ENCODE results near the gene HSP90AB1. TPM values are rescaled to one million over a fixed set of nuclear protein-coding genes. Genes with fewer than 3 reads are reported as not detected.

The HSP90AB1 gene
- total RNA-seq, 1 experiment from 2014 or later, result 967 TPM

GRCh38 chr6:44302856-44303255, 56.0 kb downstream of the HSP90AB1 start:
- peaks cover 2% of the 10 kb centered on the region; the same call in 1 of the 2 replicates for H3K36me3 ChIP-seq (ENCODE audit: control insufficient read depth, insufficient read depth, low read length)
- no TSS peak for BruUV-seq (replicated peaks)
- no peak for DNase-seq
- Mint-ChIP-seq H3K27me3 (ENCODE audit: insufficient read depth, unreplicated experiment) (no peaks in the 10 kb centered on the region), H3K36me3 (ENCODE audit: insufficient read depth, unreplicated experiment) (peaks cover 18% of the 10 kb centered on the region), H3K9me3 (ENCODE audit: unreplicated experiment) (no peaks in the 10 kb centered on the region), H3K4me1 (ENCODE audit: low read depth, unreplicated experiment) (peaks cover 7% of the 10 kb centered on the region), H3K4me3 (ENCODE audit: unreplicated experiment) (no peak overlapping the region), H3K27ac (ENCODE audit: unreplicated experiment) (no peak overlapping the region)
- intact Hi-C loops (cut with micrococcal nuclease; ENCODE audit: unreplicated experiment), result no loop called here
- H3K9me3 ChIP-seq, result no peaks in the 10 kb centered on the region
- no peak overlapping the region for H3K4me3 ChIP-seq (ENCODE audit: low read depth, low read length)
- no peaks in the 10 kb centered on the region for H3K27me3 ChIP-seq (replicated peaks; ENCODE audit: control insufficient read depth, insufficient read depth, low read length)
- no peak for TF ChIP-seq CTCF (IDR thresholded peaks at IDR 0.05; ENCODE audit: insufficient read depth in 1 of 2, low read depth in 1 of 2, low read length in 1 of 2, severe bottlenecking in 1 of 2, unreplicated experiment in 1 of 2)
- ChIA-PET POLR2A (no interaction called here), CTCF (no interaction called here)
- H3K4me1 ChIP-seq, result peaks cover 6% of the 10 kb centered on the region; the same call in 1 of the 2 replicates

Other genes with a start within 250 kb of the HSP90AB1 start
- gene MRPL14, start 119.6 kb upstream of the HSP90AB1 start, total RNA-seq (2022), result 87.6 and 92.2 TPM in 2 replicates
- 28.2 and 28.4 TPM in 2 replicates for gene TMEM63B, start 119.5 kb upstream of the HSP90AB1 start, total RNA-seq (2022)
- not detected in 2 replicates for gene CAPN11, start 88.3 kb upstream of the HSP90AB1 start, total RNA-seq (2022)
- gene MYMX, start 30.2 kb upstream of the HSP90AB1 start, total RNA-seq (2022), result not detected in 2 replicates
- gene SLC29A1, start 23.5 kb upstream of the HSP90AB1 start, total RNA-seq (2022), result 80.7 and 81.3 TPM in 2 replicates
- gene SLC35B2, start 10.4 kb downstream of the HSP90AB1 start, total RNA-seq (2022), result 44.6 and 44.8 TPM in 2 replicates
- gene NFKBIE, start 18.4 kb downstream of the HSP90AB1 start, total RNA-seq (2022), result 8.4 and 10.1 TPM in 2 replicates
- gene TMEM151B, start 23.3 kb downstream of the HSP90AB1 start, total RNA-seq (2022), result not detected in 2 replicates
- gene AARS2, start 66.2 kb downstream of the HSP90AB1 start, total RNA-seq (2022), result 18.8 and 20.5 TPM in 2 replicates
- gene SPATS1, start 95.5 kb downstream of the HSP90AB1 start, total RNA-seq (2022), result not detected in 2 replicates
- 23.4 and 23.8 TPM in 2 replicates for gene CDC5L, start 140.6 kb downstream of the HSP90AB1 start, total RNA-seq (2022)